K562 (cell line): ENCODE data around the gene MRPL32. TPM values are rescaled to one million over a fixed set of nuclear protein-coding genes. Genes with fewer than 3 reads are reported as not detected.
A peak's percentile ranks its signal among the peaks of the same experiment; 100 is the strongest.

Experiments
- ATAC-seq: fragments of 200-7000 bp; cut with Tn5 transposase; 3 replicates; pipeline ENCODE4 v1.9.1; 2020; ENCODE audit warnings: moderate library complexity
- BruUV-seq: library from RNA; stranded (reverse); fragments of 400-500 nt; replicated peaks from 2 replicates; lab custom pipeline; 2021; lab: Mats Ljungman, UMichigan
- CTCF ChIA-PET: fragments of 300-600 bp; formaldehyde crosslinking; extraction: SDS; loops from one replicate; lab custom pipeline; 2021; ENCODE audit warnings: low intra/inter-chr PET ratio; lab: Yijun Ruan, JAX
- POLR2A ChIA-PET: fragments of 300-600, 350-650 bp; sonication (Branson Sonifier 250); formaldehyde crosslinking; extraction: SDS; loops from one replicate; lab custom pipeline; 2021; ENCODE audit warnings: antibody characterized with exemption, inconsistent platforms; lab: Yijun Ruan, JAX
- DNase-seq, 4 experiments: peaks; one replicate each; pipeline versions ENCODE4 v3.0.0 to v3.0.0-alpha.2; 2011 to 2018; ENCODE audit warnings: low spot score in 3 of 4, mixed read lengths in 3 of 4; ENCODE audit errors: extremely low read depth in 1 of 4
- FAIRE-seq: peaks from 2 replicates; lab custom pipeline; 2011; peaks lifted over from hg19 to GRCh38; lab: Jason Lieb, UNC
- H2AFZ ChIP-seq: 2 replicates; pipeline ENCODE4 v1.6.0; 2011; ENCODE audit warnings: low read depth, low read length, control low read depth, inconsistent platforms
- H3K27ac ChIP-seq: fragments of 200-600 bp; 3 replicates; pipeline ENCODE4 v1.8.0; 2011; ENCODE audit warnings: low read depth, mild to moderate bottlenecking, control low read depth, inconsistent platforms, low read length, moderate library complexity, mixed read lengths; ENCODE audit errors: extremely low read depth
- H3K27me3 ChIP-seq, 2 experiments: fragments of 300-600 bp in 1 of 2; 2 replicates in 1 of 2; 3 replicates in 1 of 2; pipeline versions ENCODE4 v1.6.0 to v1.8.0; 2011; ENCODE audit warnings: inconsistent platforms in 2 of 2, low read length in 2 of 2, mild to moderate bottlenecking in 1 of 2, mixed read lengths in 1 of 2, moderate library complexity in 1 of 2; ENCODE audit not compliant: control insufficient read depth in 2 of 2, insufficient read depth in 2 of 2
- H3K36me3 ChIP-seq: fragments of 300-600 bp; 3 replicates; pipeline ENCODE4 v1.8.0; 2011; ENCODE audit warnings: mild to moderate bottlenecking, low read length, inconsistent platforms; ENCODE audit not compliant: control insufficient read depth, insufficient read depth
- H3K4me1 ChIP-seq, 2 experiments: fragments of 200-600 bp in 1 of 2; replicated peaks in 1 of 2; 2 replicates in 1 of 2; 3 replicates in 1 of 2; pipeline versions ENCODE4 v1.5.1 to v1.8.0; 2011; ENCODE audit warnings: inconsistent platforms in 2 of 2, low read length in 2 of 2, mild to moderate bottlenecking in 1 of 2, mixed read lengths in 1 of 2, moderate library complexity in 1 of 2; ENCODE audit not compliant: control insufficient read depth in 2 of 2, insufficient read depth in 2 of 2
- H3K4me2 ChIP-seq: 2 replicates; pipeline ENCODE4 v1.6.1; 2011; ENCODE audit warnings: low read length, control low read depth, inconsistent platforms, mixed read lengths; ENCODE audit not compliant: insufficient read depth
- H3K4me3 ChIP-seq: fragments of 200-600 bp; sonication (generic), shearing (Covaris generic); 2 replicates; pipeline ENCODE4 v1.5.1; 2016; ENCODE audit warnings: control low read depth, inconsistent platforms
- H3K79me2 ChIP-seq: fragments of 200-600 bp; 3 replicates; pipeline ENCODE4 v1.8.0; 2011; ENCODE audit warnings: low read length, inconsistent platforms; ENCODE audit not compliant: control insufficient read depth, insufficient read depth
- H3K9ac ChIP-seq, 2 experiments: 2 replicates each; pipeline versions ENCODE4 v1.6.0 to v1.6.1; 2011; ENCODE audit warnings: low read depth in 2 of 2, low read length in 2 of 2, control low read depth in 1 of 2, inconsistent platforms in 1 of 2, mild to moderate bottlenecking in 1 of 2, mixed read lengths in 1 of 2; ENCODE audit not compliant: insufficient read depth in 1 of 2
- H3K9me1 ChIP-seq: one replicate; pipeline ENCODE4 v1.6.0; 2011; ENCODE audit warnings: inconsistent platforms, mild to moderate bottlenecking, low read length, moderate library complexity; ENCODE audit not compliant: control insufficient read depth, insufficient read depth
- H3K9me3 ChIP-seq: replicated peaks from 2 replicates; pipeline ENCODE4 v1.5.1; 2011; ENCODE audit warnings: low read depth, low read length, inconsistent platforms; ENCODE audit not compliant: control insufficient read depth, insufficient read depth
- H4K20me1 ChIP-seq: replicated peaks from 2 replicates; pipeline ENCODE4 v1.6.1; 2011; ENCODE audit warnings: low read length, inconsistent platforms, mixed read lengths; ENCODE audit not compliant: control insufficient read depth, insufficient read depth
- ARID1B ChIP-seq: fragments of 450-650 bp; IDR thresholded peaks from 2 replicates; pipeline ENCODE4 v1.6.1; 2016; ENCODE audit warnings: antibody characterized with exemption, mild to moderate bottlenecking, inconsistent platforms
- EZH2 ChIP-seq: IDR thresholded peaks from 2 replicates; pipeline ENCODE4 v1.6.1; 2012; ENCODE audit warnings: low read depth, mild to moderate bottlenecking, inconsistent platforms, low read length, borderline replicate concordance
- HDAC3 ChIP-seq: fragments of 450-650 bp; IDR thresholded peaks from 2 replicates; pipeline ENCODE4 v1.6.1; 2018; ENCODE audit warnings: borderline replicate concordance, mild to moderate bottlenecking, moderate library complexity; ENCODE audit not compliant: partially characterized antibody
- ILF3 ChIP-seq: fragments of 450-650 bp; IDR thresholded peaks from 2 replicates; pipeline ENCODE4 v1.6.1; 2018; ENCODE audit warnings: antibody characterized with exemption, mild to moderate bottlenecking, moderate library complexity, borderline replicate concordance
- NUFIP1 ChIP-seq: fragments of 450-650 bp; IDR thresholded peaks from 2 replicates; pipeline ENCODE4 v1.6.1; 2018; ENCODE audit not compliant: partially characterized antibody
- RCOR1 ChIP-seq, 2 experiments: IDR thresholded peaks; 2 replicates each; pipeline ENCODE4 v1.6.1; 2012; ENCODE audit warnings: low read depth in 2 of 2, low read length in 2 of 2, borderline replicate concordance in 1 of 2, improper control_type of control experiment in 1 of 2
- SNIP1 ChIP-seq: fragments of 450-650 bp; IDR thresholded peaks from 2 replicates; pipeline ENCODE4 v1.7.1; 2017; ENCODE audit warnings: low read depth, mild to moderate bottlenecking
- SRF ChIP-seq, 2 experiments: fragments of 250-450, 450-650 bp in 1 of 2; sonication (Bioruptor Pico) in 1 of 2; sonication (generic) in 1 of 2; formaldehyde crosslinking; IDR thresholded peaks; 2 replicates each; pipeline versions ENCODE4 v1.5.0 to v1.5.1; 2020 to 2022; ENCODE audit warnings: mild to moderate bottlenecking in 1 of 2, missing genetic modification reagents in 1 of 2
- TARDBP ChIP-seq: fragments of 450-650 bp; IDR thresholded peaks from 2 replicates; pipeline ENCODE4 v1.6.1; 2016
- XRCC5 ChIP-seq: fragments of 200-400 bp; formaldehyde crosslinking; IDR thresholded peaks from 2 replicates; pipeline ENCODE4 v1.6.1; 2017; ENCODE audit warnings: low read depth, mild to moderate bottlenecking, low read length
- ZKSCAN3 ChIP-seq: fragments of 250-450 bp; sonication (Bioruptor Pico); IDR thresholded peaks from 2 replicates; pipeline ENCODE4 v1.4.0; 2020
- ZNF41 ChIP-seq: fragments of 250-450 bp; sonication (Bioruptor Pico); conservative IDR thresholded peaks from 2 replicates; pipeline ENCODE4 v1.4.0; 2020; ENCODE audit warnings: mild to moderate bottlenecking
- ZNF551 ChIP-seq: fragments of 250-450 bp; sonication (Bioruptor Pico); IDR thresholded peaks from 2 replicates; pipeline ENCODE4 v1.5.0; 2021; ENCODE audit warnings: mild to moderate bottlenecking, moderate library complexity
- ZNF586 ChIP-seq: fragments of 450-650 bp; formaldehyde crosslinking; conservative IDR thresholded peaks from 2 replicates; pipeline ENCODE4 v1.4.0; 2020; ENCODE audit warnings: mild to moderate bottlenecking, moderate library complexity
- ZNF699 ChIP-seq: fragments of 250-450 bp; sonication (Bioruptor Pico); IDR thresholded peaks from 2 replicates; pipeline ENCODE4 v1.8.0; 2021; ENCODE audit warnings: mild to moderate bottlenecking, moderate library complexity; ENCODE audit not compliant: insufficient replicate concordance
- WGBS: fragments of 100-300 bp; shearing (Covaris generic); methylation state at CpG from one replicate; pipeline ENCODE4 v1.1.6; 2016; ENCODE audit warnings: low coverage, mixed read lengths; ENCODE audit not compliant: insufficient coverage; ENCODE audit errors: missing lambda C conversion rate; 5-methylcytosine and 5-hydroxymethylcytosine counted together
- in situ Hi-C: fragments of 300-500 bp; cut with MboI; formaldehyde crosslinking; loops from 4 replicates; pipeline ENCODE4 v1.15.0; 2018; ENCODE audit warnings: inconsistent platforms, mixed read lengths
- intact Hi-C: fragments of 100-400 bp; cut with micrococcal nuclease; formaldehyde crosslinking; loops from 2 replicates; pipeline ENCODE4 v1.14.2; 2022
- polyA plus RNA-seq, 8 experiments: library from polyadenylated mRNA; depleted of rRNA in 4 of 8; stranded (reverse) in 5 of 8; unstranded in 3 of 8; fragments of >200 nt; fragmentation: Nextera tagmentation in 2 of 8; fragmentation: Illumina TruSeq in 1 of 8; extraction: Ambion mirVana in 2 of 8; extraction: Trizol in 1 of 8; gene quantifications; 2 replicates each; pipeline versions ENCODE4 v1.2.1 to v1.2.3, GENCODE V29; 2011 to 2014; ENCODE audit warnings: inconsistent platforms in 1 of 8, missing spikeins in 1 of 8
- total RNA-seq, 7 experiments: library from RNA; depleted of rRNA in 6 of 7; stranded (reverse); fragments of >200 nt in 6 of 7; fragmentation: Illumina TruSeq in 2 of 7; extraction: Trizol in 2 of 7; gene quantifications; 2 replicates each; pipeline versions ENCODE4 v1.2.1 to v1.2.3, GENCODE V29; 2011 to 2021; ENCODE audit warnings: low replicate concordance in 1 of 7
- TF ChIP-seq, protein P1 (sequence below): fragments of 250-450 bp; sonication (Bioruptor Pico); IDR thresholded peaks from 2 replicates; pipeline ENCODE4 v1.4.0; 2020; ENCODE audit warnings: borderline replicate concordance
- TF ChIP-seq, protein P2 (sequence below): sonication (generic); formaldehyde crosslinking; IDR thresholded peaks from 2 replicates; pipeline ENCODE4 v1.8.1; 2022; ENCODE audit warnings: missing genetic modification reagents
- TF ChIP-seq, protein P3 (sequence below): IDR thresholded peaks from 2 replicates; pipeline ENCODE4 v1.6.1; 2011; ENCODE audit not compliant: insufficient read length; ENCODE audit errors: extremely low read depth

The MRPL32 gene
- total and polyA plus RNA-seq, 9 of the 15 experiments (the other 6 are each of a cell fraction or from before 2014, with no cell fraction given): 75.5 to 351 (median 138) TPM

DNA sequence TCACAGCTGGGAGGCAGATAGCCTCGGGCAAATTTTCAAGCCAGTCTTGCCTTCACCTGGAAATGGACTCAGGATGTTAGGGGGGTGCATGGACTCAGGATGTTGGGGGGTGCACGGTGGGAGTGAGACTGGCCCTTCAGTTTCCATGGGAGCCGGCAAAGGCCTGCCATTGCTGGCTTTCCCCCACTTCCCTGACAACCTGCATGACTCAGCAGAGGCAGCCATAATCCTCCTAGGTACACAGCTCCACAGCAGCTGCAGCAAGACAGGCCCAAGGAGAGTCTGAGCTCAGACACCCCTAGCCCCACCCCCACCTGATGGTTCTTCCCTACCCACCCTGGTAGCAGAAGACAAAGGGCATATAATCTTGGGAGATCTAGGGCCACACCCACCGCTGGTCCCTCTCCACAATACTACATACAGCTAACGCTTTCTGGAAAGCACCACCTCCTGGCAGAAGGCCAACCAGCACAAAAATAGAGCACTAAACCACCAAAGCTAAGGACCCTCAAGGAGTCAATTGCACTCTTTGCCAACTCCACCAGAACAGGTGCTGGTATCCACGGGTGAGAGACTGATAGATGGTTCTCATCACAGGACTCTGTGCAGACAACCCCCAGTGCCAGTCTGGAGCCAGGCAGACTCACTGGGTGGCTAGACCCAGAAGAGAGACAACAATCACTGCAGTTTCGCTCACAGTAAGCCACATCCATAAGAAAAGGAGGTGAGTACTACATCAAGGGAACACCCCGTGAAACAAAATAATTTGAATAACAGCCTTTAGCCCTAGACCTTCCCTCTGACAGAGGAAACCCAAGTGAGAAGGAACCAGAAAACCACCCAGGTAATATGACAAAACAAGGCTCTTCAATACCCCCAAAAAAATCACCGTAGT, 38.6 kb upstream of the MRPL32 start:
- peak; percentile 63 for ATAC-seq
- intact Hi-C loops (no loop called here), in situ Hi-C loops (no loop called here)
- no peaks in the 10 kb centered on the region for H4K20me1 ChIP-seq
- H3K27ac ChIP-seq: no peak overlapping the region
- no peaks in the 10 kb centered on the region for H3K9me3 ChIP-seq
- no peaks in the 10 kb centered on the region for H3K79me2 ChIP-seq
- peak overlapping the region; percentile 50; the same call in 1 of the 2 replicates for H3K4me2 ChIP-seq
- no peak overlapping the region for H3K4me3 ChIP-seq
- no TSS peak for BruUV-seq
- WGBS: 46% methylated on average over 8 of the region's 9 CpGs
- peaks cover 10 to 11% of the 10 kb centered on the region in 2 experiments; a peak in 4 of 5 replicates for H3K4me1 ChIP-seq
- ChIA-PET CTCF (no interaction called here), POLR2A (interaction anchor here (0.6 to 1.0 kb wide), 3 partner anchors 18 to 37 kb away, joined by 3 to 6 read pairs (median 3); no protein-coding TSS in a partner anchor)
- H3K9ac ChIP-seq: no peak overlapping the region
- peak in 1 of 4 experiments; percentile 30 for DNase-seq
- no peaks in the 10 kb centered on the region for H3K36me3 ChIP-seq
- H2AFZ ChIP-seq: peak overlapping the region; percentile 88
- H3K9me1 ChIP-seq: no peaks in the 10 kb centered on the region
- no peaks in the 10 kb centered on the region for H3K27me3 ChIP-seq
- FAIRE-seq: no peak
- TF ChIP-seq ZNF586 (CRISPR knock-in tag) (no peak), SRF (CRISPR knock-in tag; IDR thresholded peaks at IDR 0.05) (no peak), NUFIP1 (no peak), ARID1B (0 out of 2 replicates have a peak, but pooled peaks have one; percentile 18), EZH2 (no peak), ILF3 (no peak), SNIP1 (no peak), RCOR1 (IDR thresholded peaks at IDR 0.05; ENCODE audit: borderline replicate concordance in 1 of 2, low read depth in 2 of 2, low read length in 2 of 2) (no peak), XRCC5 (no peak), TARDBP (no peak), HDAC3 (no peak), ZNF699 (no peak), ZNF41 (CRISPR knock-in tag) (no peak), ZNF551 (CRISPR knock-in tag) (no peak), ZKSCAN3 (CRISPR knock-in tag) (no peak)
- TF ChIP-seq, protein P1, sequence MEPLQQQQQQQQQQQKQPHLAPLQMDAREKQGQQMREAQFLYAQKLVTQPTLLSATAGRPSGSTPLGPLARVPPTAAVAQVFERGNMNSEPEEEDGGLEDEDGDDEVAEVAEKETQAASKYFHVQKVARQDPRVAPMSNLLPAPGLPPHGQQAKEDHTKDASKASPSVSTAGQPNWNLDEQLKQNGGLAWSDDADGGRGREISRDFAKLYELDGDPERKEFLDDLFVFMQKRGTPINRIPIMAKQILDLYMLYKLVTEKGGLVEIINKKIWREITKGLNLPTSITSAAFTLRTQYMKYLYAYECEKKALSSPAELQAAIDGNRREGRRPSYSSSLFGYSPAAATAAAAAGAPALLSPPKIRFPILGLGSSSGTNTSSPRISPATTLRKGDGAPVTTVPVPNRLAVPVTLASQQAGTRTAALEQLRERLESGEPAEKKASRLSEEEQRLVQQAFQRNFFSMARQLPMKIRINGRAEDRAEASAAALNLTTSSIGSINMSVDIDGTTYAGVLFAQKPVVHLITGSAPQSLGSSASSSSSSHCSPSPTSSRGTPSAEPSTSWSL (CRISPR knock-in tag): no peak
- TF ChIP-seq, protein P2, sequence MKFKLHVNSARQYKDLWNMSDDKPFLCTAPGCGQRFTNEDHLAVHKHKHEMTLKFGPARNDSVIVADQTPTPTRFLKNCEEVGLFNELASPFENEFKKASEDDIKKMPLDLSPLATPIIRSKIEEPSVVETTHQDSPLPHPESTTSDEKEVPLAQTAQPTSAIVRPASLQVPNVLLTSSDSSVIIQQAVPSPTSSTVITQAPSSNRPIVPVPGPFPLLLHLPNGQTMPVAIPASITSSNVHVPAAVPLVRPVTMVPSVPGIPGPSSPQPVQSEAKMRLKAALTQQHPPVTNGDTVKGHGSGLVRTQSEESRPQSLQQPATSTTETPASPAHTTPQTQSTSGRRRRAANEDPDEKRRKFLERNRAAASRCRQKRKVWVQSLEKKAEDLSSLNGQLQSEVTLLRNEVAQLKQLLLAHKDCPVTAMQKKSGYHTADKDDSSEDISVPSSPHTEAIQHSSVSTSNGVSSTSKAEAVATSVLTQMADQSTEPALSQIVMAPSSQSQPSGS (CRISPR knock-in tag): no peak
- TF ChIP-seq, protein P3, sequence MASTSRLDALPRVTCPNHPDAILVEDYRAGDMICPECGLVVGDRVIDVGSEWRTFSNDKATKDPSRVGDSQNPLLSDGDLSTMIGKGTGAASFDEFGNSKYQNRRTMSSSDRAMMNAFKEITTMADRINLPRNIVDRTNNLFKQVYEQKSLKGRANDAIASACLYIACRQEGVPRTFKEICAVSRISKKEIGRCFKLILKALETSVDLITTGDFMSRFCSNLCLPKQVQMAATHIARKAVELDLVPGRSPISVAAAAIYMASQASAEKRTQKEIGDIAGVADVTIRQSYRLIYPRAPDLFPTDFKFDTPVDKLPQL: no peak
